Globus pallidus (tissue), 1 donor: ENCODE results near the gene DPH7.
"Not testable (repeated sequence)": the region's sequence is repeated elsewhere in the genome, so short reads cannot be mapped to it uniquely, and the experiment has no call there.

Source experiments
- DNase-seq: peaks from one replicate; pipeline ENCODE4 v3.0.0-alpha.2; 2015; ENCODE audit warnings: low spot score

DPH7 gene

DNA sequence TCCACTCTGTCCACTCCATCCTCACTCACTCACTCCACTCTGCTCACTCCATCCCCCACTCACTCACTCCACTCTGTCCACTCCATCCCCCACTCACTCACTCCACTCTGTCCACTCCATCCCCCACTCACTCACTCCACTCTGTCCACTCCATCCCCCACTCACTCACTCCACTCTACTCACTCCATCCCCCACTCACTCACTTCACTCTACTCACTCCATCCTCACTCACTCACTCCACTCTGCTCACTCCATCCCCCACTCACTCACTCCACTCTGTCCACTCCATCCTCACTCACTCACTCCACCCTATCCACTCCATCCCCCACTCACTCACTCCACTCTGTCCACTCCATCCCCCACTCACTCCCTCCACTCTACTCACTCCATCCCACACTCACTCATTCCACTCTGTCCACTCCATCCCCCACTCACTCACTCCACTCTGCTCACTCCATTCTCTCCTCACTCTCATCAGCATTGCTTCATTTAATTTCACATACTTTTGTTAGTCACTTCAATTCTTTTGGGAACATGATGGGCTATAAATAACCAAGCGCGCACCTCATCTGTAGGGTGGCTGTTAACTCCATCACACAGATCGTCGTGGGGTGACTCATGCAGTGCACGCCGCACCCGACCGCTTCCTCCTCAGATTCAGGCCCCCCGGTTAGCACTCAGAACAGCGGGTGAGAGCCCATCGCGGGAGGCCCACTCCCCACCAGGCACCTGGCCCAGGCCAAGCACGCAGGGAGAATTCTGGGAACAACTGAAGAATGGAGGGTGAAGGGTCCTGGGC lies 59.9 kb downstream of the DPH7 start:
- DNase-seq, result not testable (repeated sequence)

- no peak for DNase-seq
Observed at GRCh38 chr9:137516144-137516917, 62.4 kb downstream of the DPH7 start.

DNA sequence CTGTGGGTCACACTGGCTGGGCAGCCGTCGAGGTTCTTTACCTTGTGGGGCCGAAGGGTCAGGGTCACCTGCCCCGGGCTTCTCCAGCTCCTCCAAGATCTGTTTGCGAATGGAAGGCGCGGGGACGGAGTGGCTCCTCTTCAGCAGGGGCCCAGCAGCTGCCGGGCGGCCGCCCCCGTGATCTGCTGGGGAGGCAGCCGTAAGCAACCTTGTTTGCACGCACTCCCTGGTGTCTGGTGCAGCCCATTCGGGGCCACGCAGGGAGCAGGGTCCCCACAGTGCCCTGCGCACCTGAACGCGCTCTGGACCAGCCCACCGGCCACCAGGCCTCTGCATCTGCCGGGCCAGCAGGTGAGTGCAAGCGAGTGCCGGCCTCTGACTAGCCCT lies 63.4 kb downstream of the DPH7 start:
- no peak for DNase-seq

DNA sequence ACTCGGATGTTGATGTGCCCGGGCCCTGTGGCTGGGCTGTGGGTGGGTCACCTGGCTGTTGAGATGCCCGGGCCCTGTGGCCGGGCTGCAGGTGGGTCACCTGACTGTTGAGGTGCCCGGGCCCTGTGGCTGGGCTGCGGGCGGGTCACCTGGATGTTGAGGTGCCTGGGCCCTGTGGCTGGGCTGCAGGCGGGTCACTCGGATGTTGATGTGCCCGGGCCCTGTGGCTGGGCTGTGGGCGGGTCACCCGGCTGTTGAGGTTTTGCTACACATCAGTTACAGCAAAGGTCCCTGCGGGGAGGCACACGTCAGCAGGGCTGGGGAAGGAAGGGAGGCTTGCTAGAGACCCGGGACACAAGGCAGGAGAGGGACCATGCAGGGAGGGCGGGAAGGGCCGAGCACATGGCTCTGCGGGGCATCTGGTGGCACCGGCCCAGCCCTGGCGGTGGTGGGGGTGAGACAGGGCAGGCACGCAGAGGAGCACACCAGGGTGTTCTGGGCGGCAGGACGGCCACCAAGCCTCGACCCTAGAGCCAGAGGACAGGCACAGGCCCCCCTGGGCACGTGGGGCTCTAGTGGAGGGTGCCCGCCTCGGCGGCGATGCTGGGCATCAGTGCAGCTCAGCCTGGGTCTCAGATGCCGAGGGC lies 63.9 kb downstream of the DPH7 start:
- DNase-seq, result no peak

DNA sequence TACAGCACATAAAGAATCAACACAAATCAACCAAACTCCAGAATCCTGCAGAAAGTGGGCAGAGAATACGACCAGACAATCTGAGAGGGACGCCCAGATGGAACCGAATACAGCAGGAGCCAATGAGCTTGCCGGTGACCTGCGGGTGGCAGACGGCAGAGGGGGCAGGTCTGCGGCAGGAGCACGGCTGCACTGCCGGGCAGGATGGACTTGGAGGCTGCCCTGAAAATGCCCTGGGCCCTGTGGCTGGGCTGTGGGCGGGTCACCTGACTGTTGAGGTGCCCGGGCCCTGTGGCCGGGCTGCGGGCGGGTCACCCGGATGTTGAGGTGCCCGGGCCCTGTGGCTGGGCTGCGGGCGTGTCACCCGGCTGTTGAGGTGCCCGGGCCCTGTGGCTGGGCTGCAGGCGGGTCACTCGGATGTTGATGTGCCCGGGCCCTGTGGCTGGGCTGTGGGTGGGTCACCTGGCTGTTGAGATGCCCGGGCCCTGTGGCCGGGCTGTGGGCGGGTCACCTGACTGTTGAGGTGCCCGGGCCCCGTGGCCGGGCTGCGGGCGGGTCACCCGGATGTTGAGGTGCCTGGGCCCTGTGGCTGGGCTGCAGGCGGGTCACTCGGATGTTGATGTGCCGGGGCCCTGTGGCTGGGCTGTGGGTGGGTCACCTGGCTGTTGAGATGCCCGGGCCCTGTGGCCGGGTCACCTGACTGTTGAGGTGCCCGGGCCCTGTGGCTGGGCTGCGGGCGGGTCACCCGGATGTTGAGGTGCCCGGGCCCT lies 64.7 kb downstream of the DPH7 start:
- not testable (repeated sequence) for DNase-seq

DNA sequence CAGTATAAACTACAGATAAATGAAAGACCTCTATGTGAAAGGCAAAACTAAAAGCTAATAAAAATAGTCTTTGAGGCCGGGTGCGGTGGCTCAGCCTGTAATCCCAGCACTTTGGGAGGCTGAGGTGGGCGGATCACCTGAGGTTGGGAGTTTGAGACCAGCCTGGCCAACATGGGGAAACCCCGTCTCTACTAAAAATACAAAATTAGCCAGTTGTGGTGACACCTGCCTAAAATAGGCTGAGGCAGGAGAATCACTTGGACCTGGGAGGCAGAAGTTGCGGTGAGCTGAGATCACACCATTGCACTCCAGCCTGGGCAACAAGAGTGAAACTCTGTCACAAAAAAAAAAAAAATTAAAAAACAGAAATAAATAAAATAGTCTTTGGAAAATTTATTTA lies 65.6 kb downstream of the DPH7 start:
- DNase-seq, result not testable (repeated sequence)

DNA sequence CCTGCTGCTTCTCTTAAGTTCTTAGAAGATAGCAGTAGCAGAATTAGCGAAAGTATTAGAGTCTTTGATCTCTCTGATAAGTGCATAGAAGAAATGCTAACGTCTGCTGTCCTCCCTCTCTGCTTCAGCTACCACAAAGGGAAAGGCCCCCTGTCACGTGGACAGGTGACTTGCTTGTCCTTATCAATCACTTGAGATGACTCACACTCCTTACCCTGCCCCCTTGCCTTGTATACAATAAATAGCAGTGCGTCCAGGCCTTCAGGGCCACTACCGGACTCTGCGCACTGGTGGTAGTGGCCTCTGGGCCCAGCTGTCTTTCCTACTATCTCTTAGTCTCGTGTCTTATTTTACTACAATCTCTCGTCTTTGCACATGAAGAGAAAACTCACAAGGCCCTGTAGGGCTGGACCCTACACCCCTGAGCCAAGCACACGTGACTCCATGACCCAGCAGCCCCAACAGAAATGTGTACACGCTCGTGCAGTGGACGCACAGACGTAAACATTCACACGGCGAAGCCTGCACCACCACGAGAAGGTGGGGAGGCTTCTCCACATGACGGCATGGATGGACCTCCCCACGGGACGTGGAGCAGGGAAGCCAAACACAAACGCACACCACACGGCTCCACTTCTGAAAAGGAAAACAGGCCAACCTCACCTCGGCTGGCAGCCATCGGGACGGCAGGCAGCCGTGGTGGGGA lies 66.8 kb downstream of the DPH7 start:
- no peak for DNase-seq

GRCh38 chr9:137511126-137511525 lies 67.6 kb downstream of the DPH7 start:
- DNase-seq, result not testable (repeated sequence)

GRCh38 chr9:137509198-137509597 lies 69.5 kb downstream of the DPH7 start:
- no peak for DNase-seq

GRCh38 chr9:137506702-137507171 lies 72.0 kb downstream of the DPH7 start:
- no peak for DNase-seq

GRCh38 chr9:137506274-137506673 lies 72.5 kb downstream of the DPH7 start:
- no peak for DNase-seq

DNA sequence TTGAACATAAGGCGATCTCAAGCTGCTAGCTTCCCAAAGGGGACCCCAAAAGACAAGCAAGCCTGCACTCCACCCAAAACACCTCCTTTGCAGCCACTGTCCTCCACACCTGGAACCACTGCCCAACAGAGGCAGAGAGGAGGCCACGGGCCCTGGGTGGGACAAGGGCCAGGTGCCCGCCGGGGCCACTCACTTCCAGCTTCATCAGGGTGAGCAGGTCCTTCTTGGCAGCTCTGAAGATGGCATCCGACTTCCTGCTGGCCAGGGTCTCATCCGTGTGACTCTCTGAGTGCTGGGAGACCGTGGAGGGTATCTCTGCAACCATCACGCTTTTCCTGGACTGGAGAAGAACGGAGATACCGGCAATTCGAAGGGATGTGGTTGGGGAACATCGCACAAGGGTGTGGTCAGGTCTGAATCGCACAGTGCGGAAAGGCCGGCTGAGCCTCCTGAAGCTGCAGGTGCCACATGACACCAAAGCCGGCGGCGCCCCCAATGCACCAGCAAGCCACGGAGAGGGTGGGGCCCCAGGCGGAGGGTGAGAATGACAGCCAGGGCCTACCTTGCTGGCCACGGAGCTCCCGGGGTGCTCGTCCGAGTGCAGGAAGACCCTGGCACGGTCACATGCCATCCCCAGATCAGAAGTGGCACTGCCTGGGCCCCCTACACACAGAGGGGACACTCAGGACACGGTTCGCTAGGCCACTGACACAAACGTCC lies 73.1 kb downstream of the DPH7 start:
- DNase-seq, result no peak
